Calu3 (cell line): ENCODE data around the gene SIAH2. TPM values are rescaled to one million over a fixed set of nuclear protein-coding genes. Genes with fewer than 3 reads are reported as not detected.

ENCODE experiments used
- BruUV-seq: library from RNA; stranded (reverse); fragments of 400-500 nt; replicated peaks from 2 replicates; lab custom pipeline; 2021; lab: Mats Ljungman, UMichigan
- CTCF ChIA-PET: fragments of 300-600 bp; sonication (Branson Sonifier 250); formaldehyde crosslinking; loops from one replicate; lab custom pipeline; 2022; ENCODE audit warnings: antibody characterized with exemption; lab: Charles Lee
- DNase-seq: peaks from one replicate; pipeline ENCODE4 v3.0.0; 2022
- H3K27ac Mint-ChIP-seq: one replicate; pipeline ENCODE4 v1.8.0; 2022; ENCODE audit warnings: mixed read lengths; ENCODE audit not compliant: unreplicated experiment
- H3K27me3 Mint-ChIP-seq: one replicate; pipeline ENCODE4 v1.8.0; 2022; ENCODE audit warnings: mixed read lengths; ENCODE audit not compliant: unreplicated experiment
- H3K36me3 Mint-ChIP-seq: one replicate; pipeline ENCODE4 v1.8.0; 2022; ENCODE audit warnings: mild to moderate bottlenecking, moderate library complexity, mixed read lengths; ENCODE audit not compliant: insufficient read depth, unreplicated experiment
- H3K4me1 Mint-ChIP-seq: one replicate; pipeline ENCODE4 v1.8.0; 2022; ENCODE audit warnings: mild to moderate bottlenecking, low read depth, mixed read lengths; ENCODE audit not compliant: unreplicated experiment
- H3K4me3 Mint-ChIP-seq: one replicate; pipeline ENCODE4 v1.8.0; 2022; ENCODE audit warnings: mild to moderate bottlenecking, low read depth, moderate library complexity, mixed read lengths; ENCODE audit not compliant: unreplicated experiment
- H3K9me3 Mint-ChIP-seq: one replicate; pipeline ENCODE4 v1.8.0; 2022; ENCODE audit warnings: low read depth, mixed read lengths; ENCODE audit not compliant: unreplicated experiment
- CTCF ChIP-seq: fragments of 200-600 bp; IDR thresholded peaks from one replicate; pipeline ENCODE4 v1.8.0; 2022; ENCODE audit warnings: antibody characterized with exemption; ENCODE audit not compliant: unreplicated experiment
- intact Hi-C: fragments of 100-400 bp; cut with micrococcal nuclease; formaldehyde crosslinking; loops from one replicate; pipeline ENCODE4 v1.10.0; 2022; ENCODE audit not compliant: unreplicated experiment
- total RNA-seq: library from RNA; stranded (reverse); gene quantifications from 2 replicates; pipeline ENCODE4 v1.2.3, GENCODE V29; 2022

Gene SIAH2
- total RNA-seq, 1 experiment from 2014 or later: 33.6 TPM

GRCh38 chr3:150806185-150806835 is 43.3 kb upstream of the SIAH2 start:
- no peak for TF ChIP-seq CTCF
- BruUV-seq: no TSS peak
- Mint-ChIP-seq H3K4me3 (no peak overlapping the region), H3K27me3 (peaks cover 69% of the 10 kb centered on the region), H3K4me1 (no peaks in the 10 kb centered on the region), H3K36me3 (no peaks in the 10 kb centered on the region), H3K27ac (no peak overlapping the region), H3K9me3 (no peaks in the 10 kb centered on the region)
- CTCF ChIA-PET: interaction anchor here (0.9 kb wide), 1 partner anchor 36 kb away, joined by 3 read pairs; no protein-coding TSS in a partner anchor
- no peak for DNase-seq
- intact Hi-C loops: no loop called here

- Mint-ChIP-seq H3K4me3 (no peak overlapping the region), H3K27me3 (peaks cover 70% of the 10 kb centered on the region), H3K27ac (no peak overlapping the region), H3K36me3 (no peaks in the 10 kb centered on the region), H3K9me3 (no peaks in the 10 kb centered on the region), H3K4me1 (no peaks in the 10 kb centered on the region)
- DNase-seq: no peak
- BruUV-seq: no TSS peak
- intact Hi-C loops: no loop called here
- no peak for TF ChIP-seq CTCF
- CTCF ChIA-PET: no interaction called here
Measured at GRCh38 chr3:150805354-150805753, 42.4 kb upstream of the SIAH2 start.

GRCh38 chr3:150803440-150803985 is 40.5 kb upstream of the SIAH2 start:
- Mint-ChIP-seq H3K27ac (no peak overlapping the region), H3K27me3 (peaks cover 67% of the 10 kb centered on the region), H3K4me3 (no peak overlapping the region), H3K36me3 (no peaks in the 10 kb centered on the region), H3K4me1 (no peaks in the 10 kb centered on the region), H3K9me3 (no peaks in the 10 kb centered on the region)
- intact Hi-C loops: no loop called here
- no TSS peak for BruUV-seq
- TF ChIP-seq CTCF: no peak
- no peak for DNase-seq
- CTCF ChIA-PET: no interaction called here

- no peaks in the 10 kb centered on the region for H3K4me1 Mint-ChIP-seq
Measured at GRCh38 chr3:150800722-150801121, 37.8 kb upstream of the SIAH2 start.

More at GRCh38 chr3:150800722-150801121, 37.8 kb upstream of the SIAH2 start:
- DNase-seq: no peak
- H3K9me3 Mint-ChIP-seq: no peaks in the 10 kb centered on the region
- H3K4me3 Mint-ChIP-seq: no peak overlapping the region
- intact Hi-C loops: no loop called here
- TF ChIP-seq CTCF: no peak
- no peaks in the 10 kb centered on the region for H3K36me3 Mint-ChIP-seq
- CTCF ChIA-PET: no interaction called here
- H3K27me3 Mint-ChIP-seq: peaks cover 65% of the 10 kb centered on the region
- H3K27ac Mint-ChIP-seq: no peak overlapping the region
- no TSS peak for BruUV-seq
